GOT3 (cell line): Measurements from ENCODE around the gene CMIP.

Experiments used
- DNase-seq: peaks from one replicate; lab custom pipeline; 2025; ENCODE audit warnings: mixed read lengths; lab: John Stamatoyannopoulos, UW

CMIP gene

DNA sequence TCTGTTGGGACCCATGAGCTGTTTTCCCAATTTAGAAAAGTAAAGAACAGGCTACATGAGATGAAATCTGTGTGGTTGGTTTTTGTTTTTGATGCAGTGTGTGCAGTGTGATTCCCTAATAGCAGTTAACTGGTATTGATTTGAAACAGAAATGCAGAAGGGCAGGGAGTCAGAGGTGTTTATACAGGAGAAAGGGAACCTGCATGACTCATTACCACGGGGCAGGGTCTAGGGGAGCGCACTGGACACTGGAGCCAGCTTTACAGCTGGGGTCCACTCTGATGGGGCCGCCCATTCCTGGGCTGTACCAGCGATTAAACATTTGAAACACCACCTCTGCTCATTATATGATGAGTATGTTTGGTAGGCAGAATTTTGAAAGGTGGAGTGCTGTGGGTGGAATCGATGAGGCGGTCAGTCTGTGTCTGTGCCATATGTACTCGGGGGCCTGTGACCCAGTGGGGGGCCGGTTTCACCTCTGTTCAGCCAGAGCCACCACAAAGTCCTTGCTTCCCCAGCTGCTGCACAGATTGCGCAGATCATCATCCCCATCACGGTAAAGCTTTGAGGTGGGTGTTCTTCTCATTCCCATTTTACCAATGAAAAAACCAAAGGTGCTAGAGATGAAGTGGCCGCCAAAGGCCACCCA is 142.5 kb downstream of the CMIP start:
- no peak for DNase-seq

DNA sequence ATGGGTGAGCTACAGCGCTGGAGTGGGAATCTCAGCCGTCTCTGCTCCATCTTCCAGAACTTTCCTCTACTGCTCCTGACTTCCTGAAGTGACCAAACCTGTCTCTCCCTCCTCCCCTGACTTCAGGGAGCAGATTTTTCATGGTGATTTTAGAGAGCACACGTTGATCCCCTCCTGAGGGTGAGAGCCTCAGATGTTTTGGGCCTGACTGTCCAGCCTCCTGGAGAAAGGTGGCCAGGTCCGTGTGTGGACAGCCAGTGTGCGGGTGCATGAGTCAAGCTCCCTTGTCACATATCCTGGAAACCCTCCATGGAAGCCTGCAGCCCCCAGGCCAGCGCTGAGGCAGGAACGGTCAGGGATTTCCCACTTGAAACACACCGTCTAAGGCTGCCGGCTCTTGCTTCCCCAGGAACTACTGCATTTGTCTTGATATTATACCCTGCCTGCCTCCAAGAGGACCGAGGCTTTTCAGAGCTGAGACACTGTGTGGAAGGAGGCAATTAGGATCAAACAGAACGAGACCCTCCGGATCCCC is 143.1 kb downstream of the CMIP start:
- DNase-seq = no peak

GRCh38 chr16:81588326-81589081 is 143.9 kb downstream of the CMIP start:
- no peak for DNase-seq

- DNase-seq = no peak
Measured at GRCh38 chr16:81589975-81590650, 145.5 kb downstream of the CMIP start.

DNA sequence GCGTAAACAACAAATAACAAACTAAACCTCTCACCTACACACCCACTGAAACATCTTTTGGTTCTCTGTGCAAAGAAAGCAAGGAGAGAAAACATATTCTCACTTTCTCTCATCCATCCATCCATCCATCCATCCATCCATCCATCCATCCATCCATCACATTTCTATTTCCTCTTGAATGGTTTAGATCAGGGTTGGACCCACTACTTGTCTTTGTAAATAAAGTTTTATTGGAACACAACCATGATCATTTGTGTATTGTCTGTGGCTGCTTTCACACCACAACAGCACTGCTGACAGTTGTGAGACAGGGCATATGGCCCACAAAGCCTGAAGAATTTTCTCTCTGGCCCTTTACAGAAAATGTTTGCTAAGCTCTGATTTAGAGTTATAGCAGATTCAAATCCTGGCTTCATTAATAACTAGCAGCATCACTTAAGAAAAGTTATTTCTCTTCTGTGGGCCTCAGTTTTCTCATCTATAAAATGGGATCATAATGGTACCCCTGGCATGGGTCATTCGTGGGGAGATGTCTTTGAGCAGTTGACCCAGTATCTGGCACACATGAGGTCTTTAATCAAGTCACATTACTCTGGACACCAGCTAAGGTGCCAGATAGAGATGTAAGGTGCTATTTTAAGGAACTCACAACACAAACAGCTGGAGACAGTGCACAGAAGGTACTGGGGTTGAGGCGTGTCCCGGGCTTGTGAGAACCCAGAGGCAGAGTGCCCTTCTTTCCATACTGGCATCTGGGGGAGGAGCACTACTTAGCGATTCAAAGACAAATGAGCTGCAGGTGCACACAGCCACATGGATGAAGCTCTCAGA is 146.3 kb downstream of the CMIP start:
- no peak for DNase-seq

GRCh38 chr16:81591545-81591870 is 146.9 kb downstream of the CMIP start:
- DNase-seq = no peak

- DNase-seq = no peak
Measured at GRCh38 chr16:81592353-81592866, 147.8 kb downstream of the CMIP start.

- no peak for DNase-seq
Measured at GRCh38 chr16:81593481-81593880, 148.9 kb downstream of the CMIP start.

GRCh38 chr16:81595629-81596292 is 151.2 kb downstream of the CMIP start:
- no peak for DNase-seq

DNA sequence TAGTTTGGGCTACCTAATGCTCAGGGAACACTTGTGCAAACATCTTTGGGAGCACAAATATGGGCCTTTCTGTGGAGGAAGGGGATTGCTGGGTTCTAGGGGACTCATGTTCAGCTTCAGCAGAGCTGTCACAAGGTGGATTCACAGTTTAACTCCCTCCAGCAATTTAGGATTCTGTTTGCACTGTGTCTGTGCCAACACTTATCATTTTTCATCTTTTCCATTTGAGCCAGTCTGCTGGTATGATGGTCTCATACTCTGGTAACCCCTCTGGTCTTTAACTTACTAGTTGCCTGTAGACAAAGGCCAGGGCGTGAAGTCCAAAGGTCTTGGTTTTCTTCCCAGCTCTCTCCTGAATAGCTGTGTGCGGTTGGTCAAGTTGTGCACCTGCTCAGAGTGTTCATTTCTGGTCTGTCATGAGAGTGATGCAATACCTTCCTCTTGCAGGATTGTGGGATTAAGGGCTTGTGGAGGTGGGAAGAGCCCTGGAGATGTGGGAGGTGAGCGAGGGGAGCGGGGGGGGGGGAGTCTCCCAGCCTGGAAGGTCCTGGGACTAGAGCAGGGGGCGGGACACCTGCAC is 152.6 kb downstream of the CMIP start:
- DNase-seq = no peak

- no peak for DNase-seq
Measured at GRCh38 chr16:81598083-81598482, 153.5 kb downstream of the CMIP start.

- DNase-seq = no peak
Measured at GRCh38 chr16:81599034-81599744, 154.6 kb downstream of the CMIP start.

- DNase-seq = no peak
Measured at GRCh38 chr16:81600275-81600674, 155.7 kb downstream of the CMIP start.

DNA sequence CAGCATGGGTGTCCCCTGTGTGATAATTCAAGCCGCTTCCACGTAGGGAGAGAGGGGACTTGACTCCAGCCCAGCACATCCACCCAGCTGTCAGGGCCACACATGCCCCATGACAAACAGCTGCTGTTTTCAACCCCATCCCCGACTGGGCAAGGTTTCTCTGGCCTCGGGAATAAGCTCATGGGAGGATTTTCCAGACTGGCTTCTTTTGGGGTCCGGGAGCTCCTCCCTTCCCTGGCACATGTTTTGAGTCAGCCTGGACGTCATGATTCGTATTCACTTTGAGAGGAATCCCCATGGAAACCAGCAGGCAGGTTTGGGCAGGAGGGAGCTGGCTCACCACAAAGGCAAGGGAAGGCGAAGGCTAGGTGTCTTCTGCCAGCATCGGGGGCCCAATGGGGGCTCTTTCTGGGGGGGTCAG is 156.4 kb downstream of the CMIP start:
- no peak for DNase-seq

GRCh38 chr16:81601601-81602255 is 157.1 kb downstream of the CMIP start:
- no peak for DNase-seq

DNA sequence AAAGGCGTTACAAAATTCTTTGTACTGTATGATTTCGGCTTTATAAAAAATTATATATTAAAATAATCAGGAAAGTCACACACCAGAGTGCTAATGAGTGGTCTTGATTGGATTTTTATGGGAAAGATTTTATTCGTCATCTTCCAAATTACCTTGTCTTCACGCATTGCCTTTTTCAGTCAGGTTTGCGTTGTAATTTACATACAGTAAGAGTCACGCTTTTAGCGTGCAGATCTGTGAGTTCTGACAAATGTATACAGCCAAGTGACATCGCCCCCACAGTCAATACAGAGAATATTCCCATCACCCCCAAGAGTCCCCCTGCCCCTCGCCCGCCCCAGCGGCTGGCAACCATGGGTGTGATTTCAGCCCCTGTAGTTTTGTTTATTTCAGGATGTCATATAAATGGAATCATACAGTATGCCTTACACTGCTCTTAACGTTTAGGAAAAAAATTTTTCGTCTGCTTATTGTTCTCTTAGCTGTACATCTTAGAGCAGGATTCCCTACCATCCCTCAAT is 157.7 kb downstream of the CMIP start:
- no peak for DNase-seq

GRCh38 chr16:81602792-81603191 is 158.2 kb downstream of the CMIP start:
- DNase-seq = no peak

GRCh38 chr16:81604960-81605383 is 160.4 kb downstream of the CMIP start:
- DNase-seq = no peak

DNA sequence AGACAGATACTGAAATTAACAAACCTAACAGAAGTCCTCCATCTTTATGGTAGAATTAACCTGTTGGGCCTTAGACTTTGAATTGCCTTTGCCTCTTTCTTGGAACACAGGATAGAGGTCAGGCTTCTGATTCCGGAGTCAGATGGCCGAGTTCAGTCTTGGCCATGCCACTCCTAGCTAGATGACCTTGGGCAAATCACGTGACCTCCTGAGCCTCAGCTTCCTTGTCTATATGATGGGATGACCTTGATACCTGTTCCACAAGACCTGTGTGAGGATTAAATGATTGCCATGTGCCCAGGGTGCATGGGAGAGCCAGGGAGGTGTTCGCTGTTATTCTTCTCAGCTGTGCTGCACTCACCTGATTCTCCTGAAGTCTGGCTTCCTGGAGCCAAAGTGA is 161.4 kb downstream of the CMIP start:
- DNase-seq = no peak
